HepG2 (cell line): ENCODE measurements around the gene MAGEL2. TPM values are rescaled to one million over a fixed set of nuclear protein-coding genes. Genes with fewer than 3 reads are reported as not detected.

Source experiments
- ATAC-seq: fragments of 200-7000 bp; cut with Tn5 transposase; 3 replicates; pipeline ENCODE4 v1.9.1; 2020; ENCODE audit warnings: mild to moderate bottlenecking, moderate library complexity
- BruUV-seq: library from RNA; stranded (reverse); fragments of 400-500 nt; replicated peaks from 2 replicates; lab custom pipeline; 2021; lab: Mats Ljungman, UMichigan
- CTCF ChIA-PET: fragments of 300-600 bp; formaldehyde crosslinking; extraction: SDS; loops from one replicate; lab custom pipeline; 2021; ENCODE audit warnings: low total read pairs, inconsistent platforms, low intra/inter-chr PET ratio; lab: Yijun Ruan, JAX
- POLR2A ChIA-PET: fragments of 350-600 bp; sonication (Branson Sonifier 250); formaldehyde crosslinking; loops from one replicate; lab custom pipeline; 2020; ENCODE audit warnings: antibody characterized with exemption, inconsistent platforms; lab: Yijun Ruan, JAX
- DNase-seq: peaks from one replicate; pipeline ENCODE4 v3.0.0-alpha.2; 2015; ENCODE audit warnings: low spot score
- FAIRE-seq: peaks from 3 replicates; lab custom pipeline; 2011; peaks lifted over from hg19 to GRCh38; lab: Jason Lieb, UNC
- H2AFZ ChIP-seq: one replicate; pipeline ENCODE4 v1.6.1; 2011; ENCODE audit warnings: low read length, inconsistent platforms
- H3K27ac ChIP-seq: fragments of 300-600 bp; 3 replicates; pipeline ENCODE4 v1.8.0; 2011; ENCODE audit warnings: mixed run types, mild to moderate bottlenecking, mixed read lengths, low read length, inconsistent platforms; ENCODE audit not compliant: insufficient read depth; ENCODE audit errors: extremely low read length
- H3K27me3 ChIP-seq, 2 experiments: fragments of 200-600 bp in 1 of 2; 2 replicates in 1 of 2; 3 replicates in 1 of 2; pipeline versions ENCODE4 v1.6.0 to v1.8.0; 2011; ENCODE audit warnings: low read length in 2 of 2, mild to moderate bottlenecking in 2 of 2, moderate library complexity in 2 of 2, inconsistent platforms in 1 of 2; ENCODE audit not compliant: insufficient read depth in 2 of 2, control insufficient read depth in 1 of 2
- H3K36me3 ChIP-seq, 2 experiments: fragments of 200-600 bp in 1 of 2; replicated peaks in 1 of 2; 2 replicates in 1 of 2; 3 replicates in 1 of 2; pipeline versions ENCODE4 v1.5.1 to v1.8.0; 2011; ENCODE audit warnings: low read length in 2 of 2, inconsistent platforms in 1 of 2; ENCODE audit not compliant: insufficient read depth in 2 of 2, control insufficient read depth in 1 of 2
- H3K4me1 ChIP-seq: 2 replicates; pipeline ENCODE4 v1.5.1; 2012; ENCODE audit warnings: low read length, inconsistent platforms; ENCODE audit not compliant: insufficient read depth
- H3K4me2 ChIP-seq: 2 replicates; pipeline ENCODE4 v1.6.0; 2011; ENCODE audit warnings: low read depth, low read length, inconsistent platforms
- H3K4me3 ChIP-seq, 3 experiments: fragments of 200-600 bp in 1 of 3; sonication (generic), shearing (Covaris generic) in 1 of 3; replicated peaks in 1 of 3; 2 replicates each; pipeline ENCODE4 v1.5.1; 2011 to 2016; ENCODE audit warnings: low read length in 3 of 3, inconsistent platforms in 2 of 3, low read depth in 2 of 3, mild to moderate bottlenecking in 2 of 3, control low read depth in 1 of 3, mixed read lengths in 1 of 3; ENCODE audit not compliant: insufficient read depth in 1 of 3
- H3K79me2 ChIP-seq: one replicate; pipeline ENCODE4 v1.6.1; 2011; ENCODE audit warnings: low read length, inconsistent platforms; ENCODE audit not compliant: insufficient read depth
- H3K9ac ChIP-seq: 2 replicates; pipeline ENCODE4 v1.6.0; 2011; ENCODE audit warnings: mild to moderate bottlenecking, low read depth, low read length, inconsistent platforms; ENCODE audit not compliant: insufficient read depth
- H3K9me3 ChIP-seq: 2 replicates; pipeline ENCODE4 v1.5.1; 2012; ENCODE audit warnings: mild to moderate bottlenecking, low read length
- H4K20me1 ChIP-seq: 2 replicates; pipeline ENCODE4 v1.6.0; 2011; ENCODE audit warnings: inconsistent platforms, mild to moderate bottlenecking, low read length, moderate library complexity; ENCODE audit not compliant: insufficient read depth
- HNF4A ChIP-seq: sonication (generic); formaldehyde crosslinking; IDR thresholded peaks from 2 replicates; pipeline ENCODE4 v1.4.0; 2020; ENCODE audit warnings: missing genetic modification reagents
- HNRNPL ChIP-seq: fragments of 200-400 bp; formaldehyde crosslinking; IDR thresholded peaks from 2 replicates; pipeline ENCODE4 v1.6.1; 2017; ENCODE audit warnings: mild to moderate bottlenecking, low read depth, low read length
- HOMEZ ChIP-seq: IDR thresholded peaks from 2 replicates; pipeline ENCODE4 v1.6.1; 2016; ENCODE audit warnings: low read depth
- HOXA7 ChIP-seq: sonication (generic); formaldehyde crosslinking; IDR thresholded peaks from 2 replicates; pipeline ENCODE4 v1.8.1; 2022; ENCODE audit warnings: mild to moderate bottlenecking, missing genetic modification reagents, moderate library complexity
- MED8 ChIP-seq: sonication (generic); formaldehyde crosslinking; IDR thresholded peaks from 2 replicates; pipeline ENCODE4 v1.8.1; 2023; ENCODE audit warnings: mild to moderate bottlenecking, missing genetic modification reagents; ENCODE audit not compliant: insufficient replicate concordance
- NR3C1 ChIP-seq: sonication (generic); formaldehyde crosslinking; IDR thresholded peaks from 2 replicates; pipeline ENCODE4 v1.4.0; 2020; ENCODE audit warnings: missing genetic modification reagents
- PHF20 ChIP-seq: sonication (generic); formaldehyde crosslinking; IDR thresholded peaks from 2 replicates; pipeline ENCODE4 v1.5.0; 2020; ENCODE audit warnings: mild to moderate bottlenecking, missing genetic modification reagents
- PHF8 ChIP-seq: sonication (generic); formaldehyde crosslinking; IDR thresholded peaks from 2 replicates; pipeline ENCODE4 v1.5.0; 2020; ENCODE audit warnings: missing genetic modification reagents
- SSRP1 ChIP-seq: IDR thresholded peaks from 2 replicates; pipeline ENCODE4 v1.6.1; 2016; ENCODE audit warnings: control low read depth
- SYNCRIP ChIP-seq: fragments of 200-400 bp; formaldehyde crosslinking; IDR thresholded peaks from 2 replicates; pipeline ENCODE4 v1.6.1; 2018; ENCODE audit warnings: mild to moderate bottlenecking, low read depth, low read length; ENCODE audit not compliant: insufficient read depth
- TMF1 ChIP-seq: sonication (generic); formaldehyde crosslinking; IDR thresholded peaks from 2 replicates; pipeline ENCODE4 v1.8.1; 2022; ENCODE audit warnings: low read depth, missing genetic modification reagents
- TP53 ChIP-seq: sonication (generic); formaldehyde crosslinking; conservative IDR thresholded peaks from 2 replicates; pipeline ENCODE4 v1.4.0; 2020; ENCODE audit warnings: missing genetic modification reagents
- ZNF552 ChIP-seq: sonication (generic); formaldehyde crosslinking; IDR thresholded peaks from 2 replicates; pipeline ENCODE4 v1.9.0; 2022; ENCODE audit warnings: missing genetic modification reagents, mild to moderate bottlenecking, borderline replicate concordance
- ZNF775 ChIP-seq: sonication (generic); formaldehyde crosslinking; IDR thresholded peaks from 2 replicates; pipeline ENCODE4 v1.4.0; 2020; ENCODE audit warnings: missing genetic modification reagents, mild to moderate bottlenecking, moderate library complexity, borderline replicate concordance
- WGBS: methylation state at CpG from one replicate; pipeline ENCODE4 v1.1.6; 2017; ENCODE audit warnings: low lambda C conversion rate; 5-methylcytosine and 5-hydroxymethylcytosine counted together
- in situ Hi-C: cut with HindIII; loops from 2 replicates; pipeline ENCODE4 v1.10.0; 2017; ENCODE audit warnings: low pct_unique_long_range_greater_than_20kb; ENCODE audit not compliant: extremely low pct_ligation_motif_present
- intact Hi-C: fragments of 100-400 bp; cut with micrococcal nuclease; formaldehyde crosslinking; loops from one replicate; pipeline ENCODE4 v1.10.0; 2022; ENCODE audit not compliant: unreplicated experiment
- polyA plus RNA-seq, 8 experiments: library from polyadenylated mRNA; depleted of rRNA in 3 of 8; stranded (reverse) in 7 of 8; unstranded in 1 of 8; fragments of >200 nt; fragmentation: Illumina TruSeq in 4 of 8; extraction: Trizol in 4 of 8; gene quantifications; 2 replicates each; pipeline versions ENCODE4 v1.2.1 to v1.2.3, GENCODE V29; 2011 to 2016; ENCODE audit warnings: low read depth in 4 of 8, missing spikeins in 1 of 8, mixed read lengths in 1 of 8; ENCODE audit not compliant: insufficient read depth in 1 of 8
- total RNA-seq, 5 experiments: library from RNA; depleted of rRNA; stranded (reverse); fragments of >200 nt; fragmentation: Illumina TruSeq; extraction: Trizol; gene quantifications; 2 replicates each; pipeline ENCODE4 v1.2.3, GENCODE V29; 2016; ENCODE audit warnings: low read depth in 1 of 5

MAGEL2 gene
- total and polyA plus RNA-seq, 2 of the 13 experiments (the other 11 are each of a cell fraction or from before 2014, with no cell fraction given), result not detected

DNA sequence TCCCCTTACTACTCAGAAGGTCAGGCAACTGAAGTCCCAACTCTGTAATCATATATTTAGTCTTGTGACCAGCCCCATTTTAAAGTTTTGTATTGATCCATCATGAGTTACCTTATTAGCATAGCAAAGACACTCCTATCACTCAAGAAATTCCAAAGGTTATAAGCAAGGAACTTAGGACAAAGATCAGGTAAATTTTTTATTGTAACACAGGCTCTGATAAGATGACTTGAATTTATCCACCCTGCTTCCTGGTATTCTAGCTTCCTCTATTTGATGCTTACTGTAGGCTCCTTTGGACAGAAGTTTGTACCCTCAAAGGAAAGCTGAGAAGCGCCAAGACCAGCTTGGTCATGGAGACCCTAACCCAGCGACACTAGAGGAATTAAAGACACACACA is 47.6 kb upstream of the MAGEL2 start:
- in situ Hi-C loops, result no loop called here
- H3K4me1 ChIP-seq, result peaks cover 16% of the 10 kb centered on the region
- 88% methylated on average over 2 of the region's 2 CpGs for WGBS
- ATAC-seq (no peak), DNase-seq (no peak), FAIRE-seq (no peak)
- H3K9ac ChIP-seq, result no peak overlapping the region
- ChIA-PET CTCF (no interaction called here), POLR2A (no interaction called here)
- H3K9me3 ChIP-seq, result peaks cover 8% of the 10 kb centered on the region; the same call in 1 of the 2 replicates
- no peak overlapping the region for H3K4me3 ChIP-seq
- H3K79me2 ChIP-seq, result no peaks in the 10 kb centered on the region
- TF ChIP-seq PHF20 (CRISPR knock-in tag) (no peak), HOMEZ (no peak), HNRNPL (no peak), ZNF775 (no peak), SSRP1 (CRISPR knock-in tag) (no peak), TMF1 (CRISPR knock-in tag) (no peak), TP53 (CRISPR knock-in tag) (no peak), HOXA7 (no peak), PHF8 (CRISPR knock-in tag) (no peak), NR3C1 (CRISPR knock-in tag) (no peak), MED8 (CRISPR knock-in tag) (no peak), ZNF552 (CRISPR knock-in tag) (no peak), HNF4A (CRISPR knock-in tag) (no peak), SYNCRIP (no peak)
- intact Hi-C loops, result no loop called here
- H3K27me3 ChIP-seq, result no peaks in the 10 kb centered on the region
- H3K4me2 ChIP-seq, result no peak overlapping the region
- no TSS peak for BruUV-seq
- no peaks in the 10 kb centered on the region for H4K20me1 ChIP-seq
- no peak overlapping the region for H3K27ac ChIP-seq
- H3K36me3 ChIP-seq, result no peaks in the 10 kb centered on the region
- no peak overlapping the region for H2AFZ ChIP-seq
